ENCODE measurements around the gene DCDC1. TPM values are rescaled to one million over a fixed set of nuclear protein-coding genes. Genes with fewer than 3 reads are reported as not detected.
"Not testable (repeated sequence)": the region's sequence is repeated elsewhere in the genome, so short reads cannot be mapped to it uniquely, and the experiment has no call there.

Gene DCDC1
- total and polyA plus RNA-seq, 2 donors, result 0.09 to 1.2 TPM

DNA sequence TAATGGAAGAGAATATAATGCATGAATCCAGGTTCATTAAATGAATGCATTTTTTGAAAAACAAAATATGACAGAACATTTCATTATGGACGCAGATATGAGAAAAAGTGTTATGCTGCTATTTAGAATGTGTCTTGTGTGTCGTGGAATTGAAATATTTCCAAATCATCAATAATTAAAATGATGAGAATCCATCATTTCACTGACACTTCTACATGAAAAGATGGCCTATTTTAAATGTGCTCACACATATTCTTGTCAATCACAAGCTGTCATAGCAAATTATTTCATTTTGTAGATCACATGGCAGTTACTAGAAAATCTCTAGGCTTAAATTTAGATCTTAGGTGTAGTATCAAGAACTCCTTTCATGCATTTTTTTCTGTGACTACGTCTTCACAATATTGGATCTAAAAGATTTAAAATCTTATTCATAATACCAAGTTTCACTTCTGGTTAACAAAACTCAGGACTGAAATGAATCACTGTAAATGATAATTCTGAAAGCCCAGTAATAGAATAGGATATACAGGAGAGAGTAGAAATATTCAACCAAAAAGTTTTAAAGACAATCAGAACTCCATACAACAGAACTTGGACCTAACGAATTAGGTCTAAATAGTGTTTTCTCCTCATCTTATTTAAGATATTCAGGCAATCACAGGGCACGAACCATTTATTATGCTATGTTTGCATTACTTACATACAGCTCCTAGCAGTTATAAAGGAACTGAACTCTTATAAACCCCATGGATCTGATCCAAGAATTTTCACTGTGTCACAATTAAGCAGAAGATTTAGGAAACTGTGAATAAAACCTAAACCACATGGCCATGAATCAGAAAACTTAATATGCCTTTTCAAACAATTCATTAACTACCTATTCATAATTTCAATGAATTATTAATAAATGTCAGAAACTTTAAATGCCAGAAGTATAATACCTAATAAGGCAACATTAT lies 67.7 kb downstream of the DCDC1 start:
- Histone ChIP-seq H3K4me3 (ENCODE audit: low read depth, low read length) (no peak overlapping the region), H3K36me3 (ENCODE audit: insufficient read depth) (no peaks in the 10 kb centered on the region), H3K27ac (ENCODE audit: low read depth) (no peak overlapping the region), H3K4me1 (ENCODE audit: insufficient read depth) (no peaks in the 10 kb centered on the region)
- no peak for DNase-seq (ENCODE audit: extremely low spot score)
- WGBS, result 59% methylated on average over 5 of the region's 5 CpGs

DNA sequence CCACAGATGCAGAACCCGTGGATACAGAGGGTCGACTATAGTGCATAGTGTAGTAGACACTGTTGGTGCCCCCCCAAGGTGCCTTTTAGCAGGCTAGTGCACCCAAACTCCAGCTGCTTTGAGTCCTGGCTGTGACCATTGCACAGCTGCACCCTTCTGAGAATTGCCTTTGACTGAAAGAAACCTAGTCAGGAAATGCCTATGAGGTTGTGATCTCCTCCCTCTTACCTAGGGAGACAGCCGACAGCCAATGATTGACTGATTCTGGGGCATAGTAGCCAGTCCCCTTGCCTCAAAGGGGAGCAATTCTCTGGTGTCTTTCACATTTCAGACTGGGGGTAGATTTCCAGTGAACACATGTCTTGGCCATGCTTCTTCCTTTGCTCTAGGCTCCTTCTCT lies 74.2 kb downstream of the DCDC1 start:
- Histone ChIP-seq H3K36me3 (ENCODE audit: insufficient read depth) (no peaks in the 10 kb centered on the region), H3K4me3 (ENCODE audit: low read depth, low read length) (no peak overlapping the region), H3K27ac (ENCODE audit: low read depth) (no peak overlapping the region), H3K4me1 (ENCODE audit: insufficient read depth) (no peaks in the 10 kb centered on the region)
- WGBS, result 88% methylated on average over 3 of the region's 3 CpGs
- DNase-seq (ENCODE audit: extremely low spot score), result no peak

DNA sequence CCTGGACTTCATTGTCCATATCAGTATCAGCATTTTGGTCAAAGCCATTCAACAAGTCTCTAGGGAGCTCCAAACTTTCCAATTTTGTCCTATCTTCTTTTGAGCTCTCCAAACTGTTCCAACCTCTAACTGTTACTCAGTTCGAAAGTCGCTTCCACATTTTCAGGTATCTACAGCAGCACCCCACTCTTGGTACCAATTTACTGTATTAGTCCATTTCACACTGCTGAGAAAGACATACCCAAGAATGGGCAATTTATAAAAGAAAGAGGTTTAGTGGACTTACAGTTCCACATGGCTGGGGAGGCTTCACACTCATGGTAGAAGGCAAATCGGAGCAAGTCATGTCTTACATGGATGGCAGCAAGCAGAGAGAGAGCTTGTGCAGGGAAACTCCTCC lies 96.0 kb downstream of the DCDC1 start:
- not testable (repeated sequence) for H3K4me3 ChIP-seq (ENCODE audit: low read depth, low read length); DNase-seq (ENCODE audit: extremely low spot score); H3K27ac ChIP-seq (ENCODE audit: low read depth); H3K36me3 ChIP-seq (ENCODE audit: insufficient read depth); H3K4me1 ChIP-seq (ENCODE audit: insufficient read depth)
- 97% methylated on average over 3 of the region's 3 CpGs for WGBS

DNA sequence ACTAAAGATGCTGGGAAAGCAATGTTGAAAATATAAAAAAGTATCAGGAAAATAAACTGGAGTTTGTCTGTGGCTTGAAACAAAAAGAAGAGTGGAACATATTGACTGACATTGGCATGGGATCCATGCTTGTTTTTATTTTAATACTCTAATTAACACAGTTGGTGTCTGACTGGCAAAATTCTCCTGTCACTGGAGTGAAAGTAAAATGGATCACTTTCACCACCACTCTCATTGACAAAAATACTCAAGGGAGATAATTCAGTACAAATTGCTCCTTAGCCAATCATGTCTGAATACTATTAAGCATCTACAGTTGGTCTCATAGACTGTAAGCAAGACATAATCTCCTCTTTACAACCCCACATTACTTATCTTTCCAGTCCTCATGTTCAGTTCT lies 101.8 kb downstream of the DCDC1 start:
- no peak overlapping the region for H3K27ac ChIP-seq (ENCODE audit: low read depth)
- DNase-seq (ENCODE audit: extremely low spot score), result no peak
- H3K4me1 ChIP-seq (ENCODE audit: insufficient read depth), result no peaks in the 10 kb centered on the region
- H3K36me3 ChIP-seq (ENCODE audit: insufficient read depth), result no peaks in the 10 kb centered on the region
- no peak overlapping the region for H3K4me3 ChIP-seq (ENCODE audit: low read depth, low read length)

DNA sequence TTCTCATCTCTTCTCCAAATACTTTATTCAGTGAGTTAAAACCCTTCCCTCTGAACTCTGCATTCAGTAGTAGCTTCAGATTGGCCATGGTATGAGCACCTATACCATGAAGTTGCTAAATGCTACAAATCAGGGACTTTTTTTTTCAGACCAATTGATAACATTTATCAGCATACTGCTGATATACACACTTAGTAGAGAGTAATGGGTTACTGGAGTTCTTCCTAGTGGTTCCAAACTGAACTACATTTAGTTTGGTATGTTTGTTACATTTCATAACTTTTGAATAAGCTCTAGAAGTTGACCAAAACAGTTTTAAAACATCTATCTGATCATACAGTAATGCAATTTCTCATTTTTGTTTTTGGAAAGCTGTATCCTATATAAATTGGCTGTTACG lies 104.7 kb downstream of the DCDC1 start:
- Histone ChIP-seq H3K4me3 (ENCODE audit: low read depth, low read length) (no peak overlapping the region), H3K4me1 (ENCODE audit: insufficient read depth) (no peaks in the 10 kb centered on the region), H3K36me3 (ENCODE audit: insufficient read depth) (no peaks in the 10 kb centered on the region), H3K27ac (ENCODE audit: low read depth) (no peak overlapping the region)
- WGBS, result 93% methylated on average over 1 of the region's 1 CpG
- DNase-seq (ENCODE audit: extremely low spot score), result no peak

DNA sequence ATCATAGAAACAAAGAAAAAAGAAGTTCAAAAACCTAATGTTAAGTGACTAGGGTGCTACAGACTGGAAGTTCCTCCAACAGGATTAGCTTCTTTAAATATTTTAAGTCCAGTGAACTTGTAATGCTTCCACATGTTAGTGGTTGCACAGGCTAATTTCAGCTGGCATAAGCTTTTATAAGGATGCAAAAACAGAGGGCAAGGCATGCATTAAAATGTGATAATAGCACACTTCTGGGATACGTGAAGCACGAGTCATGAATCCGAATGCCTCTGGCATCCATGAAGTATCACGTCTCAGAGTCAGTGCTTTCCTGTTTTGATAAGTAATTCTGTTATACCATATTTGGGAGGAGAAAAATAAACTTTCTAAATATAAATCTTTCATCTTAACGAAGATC lies 106.8 kb downstream of the DCDC1 start:
- DNase-seq (ENCODE audit: extremely low spot score), result no peak
- H3K4me1 ChIP-seq (ENCODE audit: insufficient read depth), result no peaks in the 10 kb centered on the region
- no peak overlapping the region for H3K27ac ChIP-seq (ENCODE audit: low read depth)
- no peaks in the 10 kb centered on the region for H3K36me3 ChIP-seq (ENCODE audit: insufficient read depth)
- no peak overlapping the region for H3K4me3 ChIP-seq (ENCODE audit: low read depth, low read length)
- WGBS, result 19% methylated on average over 5 of the region's 5 CpGs

DNA sequence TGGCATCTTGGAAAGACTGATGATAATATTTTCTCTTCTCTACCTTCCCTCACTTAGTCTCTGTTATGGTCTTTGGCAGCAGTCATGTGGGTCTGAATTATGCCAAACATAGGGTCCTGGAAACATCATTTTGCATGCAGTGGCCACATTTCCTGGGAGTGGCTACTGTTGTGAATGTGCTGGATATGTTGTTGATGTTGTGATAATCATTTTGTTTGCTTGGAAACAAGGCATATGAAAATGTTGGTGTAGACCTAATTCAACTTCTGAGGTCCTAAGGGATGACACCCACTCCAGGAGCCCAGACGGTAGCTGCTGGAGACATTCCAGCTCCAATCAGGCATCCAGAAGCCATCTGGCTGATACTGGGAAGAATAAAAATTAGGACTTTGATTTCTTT lies 109.7 kb downstream of the DCDC1 start:
- H3K36me3 ChIP-seq (ENCODE audit: insufficient read depth), result no peaks in the 10 kb centered on the region
- WGBS, result 84% methylated on average over 1 of the region's 1 CpG
- no peak for DNase-seq (ENCODE audit: extremely low spot score)
- H3K4me1 ChIP-seq (ENCODE audit: insufficient read depth), result no peaks in the 10 kb centered on the region
- H3K4me3 ChIP-seq (ENCODE audit: low read depth, low read length), result no peak overlapping the region
- no peak overlapping the region for H3K27ac ChIP-seq (ENCODE audit: low read depth)

DNA sequence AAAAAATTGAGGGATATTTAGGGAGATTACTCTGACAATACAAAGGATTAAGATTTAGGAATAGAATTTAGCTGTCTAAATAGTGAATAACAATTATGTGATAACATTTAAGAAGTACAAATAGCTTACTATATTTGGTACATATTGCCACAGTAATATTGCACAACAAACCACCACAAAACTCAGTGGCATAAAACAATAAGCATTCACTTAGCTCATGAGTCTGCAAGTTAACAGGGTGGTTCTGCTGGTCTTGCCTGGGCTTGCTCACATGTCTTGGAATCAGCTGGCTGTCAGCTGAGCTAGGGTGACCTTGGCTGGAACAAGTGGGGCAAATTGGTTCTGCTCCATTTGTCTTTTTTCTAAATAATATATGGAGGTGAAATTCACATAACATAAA lies 115.1 kb downstream of the DCDC1 start:
- no peaks in the 10 kb centered on the region for H3K36me3 ChIP-seq (ENCODE audit: insufficient read depth)
- H3K27ac ChIP-seq (ENCODE audit: low read depth), result no peak overlapping the region
- no peaks in the 10 kb centered on the region for H3K4me1 ChIP-seq (ENCODE audit: insufficient read depth)
- no peak overlapping the region for H3K4me3 ChIP-seq (ENCODE audit: low read depth, low read length)
- no peak for DNase-seq (ENCODE audit: extremely low spot score)

DNA sequence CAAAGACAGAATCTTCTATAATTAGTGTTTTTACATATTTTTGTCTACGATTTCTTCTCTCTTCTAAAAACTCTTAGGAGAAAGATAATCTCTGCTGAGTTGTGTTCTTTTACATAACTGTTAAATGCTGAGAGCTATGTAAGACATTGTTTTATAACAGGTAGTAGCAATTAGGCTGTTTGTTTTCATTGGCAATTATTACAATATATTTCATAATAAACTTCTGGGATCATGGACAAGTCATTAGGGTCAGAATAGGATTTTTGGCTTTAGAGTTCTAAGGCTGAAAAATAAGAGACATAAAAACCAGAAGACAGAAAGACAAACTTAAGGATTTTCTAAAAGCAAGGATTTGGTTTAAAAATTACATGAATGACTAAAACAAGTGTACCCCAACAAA lies 120.8 kb downstream of the DCDC1 start:
- DNase-seq (ENCODE audit: extremely low spot score), result no peak
- no peak overlapping the region for H3K27ac ChIP-seq (ENCODE audit: low read depth)
- WGBS, result 47% methylated on average over 1 of the region's 1 CpG

DNA sequence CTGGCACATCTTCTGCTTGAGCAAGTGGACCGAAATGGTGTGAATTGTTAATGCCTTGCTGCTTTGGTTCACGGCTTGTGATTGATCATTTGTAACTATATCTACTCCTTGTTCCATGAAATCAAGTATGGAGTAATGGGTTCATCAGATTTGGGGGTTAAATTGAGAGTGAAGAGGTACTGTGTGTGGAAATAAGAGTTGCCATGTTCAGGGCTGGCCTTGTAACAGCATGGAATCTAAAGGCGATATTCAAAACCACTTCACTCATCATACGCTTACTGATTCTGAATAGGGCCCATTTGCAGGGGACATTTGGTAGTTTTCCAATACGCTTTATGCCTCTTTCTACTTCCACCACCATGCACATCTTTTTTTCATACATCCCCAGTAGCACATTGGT lies 122.2 kb downstream of the DCDC1 start:
- no peak for DNase-seq (ENCODE audit: extremely low spot score)
- 94% methylated on average over 5 of the region's 5 CpGs for WGBS
- H3K4me3 ChIP-seq (ENCODE audit: low read depth, low read length), result no peak overlapping the region
- no peaks in the 10 kb centered on the region for H3K4me1 ChIP-seq (ENCODE audit: insufficient read depth)
- no peak overlapping the region for H3K27ac ChIP-seq (ENCODE audit: low read depth)
- H3K36me3 ChIP-seq (ENCODE audit: insufficient read depth), result no peaks in the 10 kb centered on the region

More for the DNA sequence above, 120.8 kb downstream of the DCDC1 start:
- Histone ChIP-seq H3K36me3 (ENCODE audit: insufficient read depth) (no peaks in the 10 kb centered on the region), H3K4me1 (ENCODE audit: insufficient read depth) (no peaks in the 10 kb centered on the region), H3K4me3 (ENCODE audit: low read depth, low read length) (no peak overlapping the region)

DNA sequence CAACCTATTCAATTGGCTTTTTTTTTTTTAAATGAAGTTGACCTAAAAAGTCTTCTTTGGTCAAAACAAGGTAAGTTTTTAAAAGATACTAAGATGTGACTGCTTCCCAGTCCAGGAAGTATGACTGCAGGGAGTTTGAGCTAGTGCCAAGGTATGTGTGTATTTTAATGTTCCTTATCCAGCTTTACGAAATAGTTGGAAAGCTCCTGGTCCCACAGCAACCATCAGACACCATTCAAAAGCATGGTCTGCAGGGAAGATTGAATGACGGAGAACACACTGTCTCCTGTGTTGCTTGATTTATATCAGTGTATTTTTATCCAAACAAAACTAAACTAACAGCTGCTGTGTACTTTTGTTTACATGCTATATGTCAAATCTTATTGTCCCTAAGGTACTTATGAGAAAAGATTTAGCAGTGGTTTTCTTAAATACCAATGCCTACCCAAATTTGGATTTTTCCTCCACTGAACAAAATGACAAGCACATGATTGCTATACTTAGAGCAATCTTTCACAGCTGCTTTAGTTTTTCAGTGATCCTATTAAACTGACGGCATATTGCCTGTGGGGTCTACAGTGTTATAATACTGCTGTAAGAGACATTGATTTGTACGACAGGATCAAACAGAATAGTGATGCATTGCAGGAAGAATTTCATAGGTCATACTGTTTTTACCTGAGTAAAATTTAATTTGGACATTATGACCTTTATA lies 122.9 kb downstream of the DCDC1 start:
- H3K36me3 ChIP-seq (ENCODE audit: insufficient read depth), result no peaks in the 10 kb centered on the region
- H3K4me1 ChIP-seq (ENCODE audit: insufficient read depth), result no peaks in the 10 kb centered on the region
- 43% methylated on average over 4 of the region's 4 CpGs for WGBS
- no peak for DNase-seq (ENCODE audit: extremely low spot score)
- no peak overlapping the region for H3K4me3 ChIP-seq (ENCODE audit: low read depth, low read length)
- no peak overlapping the region for H3K27ac ChIP-seq (ENCODE audit: low read depth)

DNA sequence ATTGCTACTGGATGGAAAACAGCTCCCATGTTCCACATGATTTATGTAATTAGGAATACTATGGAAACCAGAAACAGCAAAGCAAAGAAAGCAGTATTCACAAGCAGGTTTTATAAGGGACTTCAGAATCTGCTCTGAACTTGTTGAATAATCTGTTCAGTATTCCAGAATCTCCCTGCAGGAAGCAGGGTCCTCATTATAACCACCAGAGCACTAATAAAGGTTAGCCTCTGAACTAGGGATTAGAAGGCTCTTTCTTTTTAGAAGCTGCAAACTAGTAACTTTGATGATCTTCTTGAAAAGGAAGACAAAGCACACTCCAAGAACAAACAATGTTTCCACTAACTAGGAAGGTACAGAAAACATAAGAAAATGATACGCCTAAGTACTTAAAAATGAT lies 125.8 kb downstream of the DCDC1 start:
- no peak for DNase-seq (ENCODE audit: extremely low spot score)
- Histone ChIP-seq H3K4me3 (ENCODE audit: low read depth, low read length) (no peak overlapping the region), H3K27ac (ENCODE audit: low read depth) (no peak overlapping the region), H3K4me1 (ENCODE audit: insufficient read depth) (no peaks in the 10 kb centered on the region), H3K36me3 (ENCODE audit: insufficient read depth) (no peaks in the 10 kb centered on the region)
- WGBS, result 89% methylated on average over 1 of the region's 1 CpG

DNA sequence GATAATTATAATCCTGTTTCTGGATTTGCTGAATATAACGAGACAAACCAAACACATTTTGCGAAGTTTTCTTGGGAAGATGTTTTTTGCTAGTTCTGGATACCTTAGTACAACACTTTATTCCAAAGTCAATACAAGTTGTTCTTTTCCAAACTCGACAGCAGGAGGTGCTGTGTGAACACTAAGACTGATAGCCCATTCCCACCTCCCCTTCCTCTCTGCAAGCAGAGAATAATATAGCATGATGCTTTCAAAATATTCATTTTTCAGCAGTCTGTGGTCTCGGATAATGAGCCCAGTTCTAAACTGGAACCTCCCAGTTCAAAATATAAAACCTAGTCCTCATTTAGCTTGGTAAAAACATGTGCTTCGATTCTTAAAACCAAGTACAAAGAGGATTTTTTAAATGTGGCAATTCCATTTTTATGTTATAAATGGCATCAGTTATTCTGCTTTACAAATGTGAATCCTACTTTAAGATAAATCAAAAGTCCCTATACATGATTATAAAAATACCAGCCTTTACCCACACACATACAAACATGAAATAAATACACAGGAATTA lies 129.1 kb downstream of the DCDC1 start:
- DNase-seq (ENCODE audit: extremely low spot score), result peak; percentile 14
- Histone ChIP-seq H3K27ac (ENCODE audit: low read depth) (no peak overlapping the region), H3K36me3 (ENCODE audit: insufficient read depth) (no peaks in the 10 kb centered on the region), H3K4me3 (ENCODE audit: low read depth, low read length) (no peak overlapping the region), H3K4me1 (ENCODE audit: insufficient read depth) (no peaks in the 10 kb centered on the region)
- 17% methylated on average over 5 of the region's 5 CpGs for WGBS
